ENCODE measurements around the gene HDAC1. TPM values are rescaled to one million over a fixed set of nuclear protein-coding genes. Genes with fewer than 3 reads are reported as not detected.

Gene HDAC1
- total RNA-seq, 2 experiments from 2014 or later: 226 to 230 TPM

- no peak overlapping the region for H3K4me3 Mint-ChIP-seq
- POLR2A ChIA-PET: interaction anchor here (0.6 kb wide), 1 partner anchor 258 kb away, joined by 4 read pairs; no protein-coding TSS in a partner anchor
- H3K36me3 Mint-ChIP-seq (ENCODE audit: low read depth): peaks cover 36% of the 10 kb centered on the region
- H3K27me3 Mint-ChIP-seq: no peaks in the 10 kb centered on the region
- DNase-seq: no peak
- no peaks in the 10 kb centered on the region for H3K9me3 Mint-ChIP-seq
- CTCF ChIA-PET: interaction anchor here (0.6 to 1.5 kb wide), 3 partner anchors 8 to 59 kb away, joined by 3 to 7 read pairs (median 3); no protein-coding TSS in a partner anchor
- peaks cover 55% of the 10 kb centered on the region for H3K4me1 Mint-ChIP-seq
- peak overlapping the region; percentile 60 for H3K27ac Mint-ChIP-seq
Measured at GRCh38 chr1:32311709-32312393, 20.0 kb downstream of the HDAC1 start.

- Mint-ChIP-seq H3K27me3 (no peaks in the 10 kb centered on the region), H3K9me3 (no peaks in the 10 kb centered on the region), H3K4me1 (peaks cover 41% of the 10 kb centered on the region), H3K36me3 (ENCODE audit: low read depth) (peaks cover 32% of the 10 kb centered on the region), H3K27ac (no peak overlapping the region), H3K4me3 (no peak overlapping the region)
- ChIA-PET POLR2A (no interaction called here), CTCF (interaction anchor here (1.4 kb wide), 1 partner anchor 10 kb away, joined by 5 read pairs; no protein-coding TSS in a partner anchor)
- no peak for DNase-seq
Measured at GRCh38 chr1:32316903-32317277, 25.0 kb downstream of the HDAC1 start.

- peaks cover 43% of the 10 kb centered on the region for H3K36me3 Mint-ChIP-seq (ENCODE audit: low read depth)
- H3K27me3 Mint-ChIP-seq: no peaks in the 10 kb centered on the region
- no peak for DNase-seq
- peaks cover 51% of the 10 kb centered on the region for H3K4me1 Mint-ChIP-seq
- POLR2A ChIA-PET: no interaction called here
- H3K4me3 Mint-ChIP-seq: no peak overlapping the region
- peak overlapping the region; percentile 36 for H3K27ac Mint-ChIP-seq
- H3K9me3 Mint-ChIP-seq: no peaks in the 10 kb centered on the region
- CTCF ChIA-PET: interaction anchor here (0.6 to 1.2 kb wide), 4 partner anchors 10 to 202 kb away, joined by 3 to 6 read pairs (median 3); no protein-coding TSS in a partner anchor
Measured at GRCh38 chr1:32318127-32318869, 26.4 kb downstream of the HDAC1 start.

- DNase-seq: peak; percentile 57
- H3K27me3 Mint-ChIP-seq: no peaks in the 10 kb centered on the region
- POLR2A ChIA-PET: interaction anchor here (0.6 to 1.0 kb wide), 4 partner anchors 14 to 709 kb away, joined by 3 to 5 read pairs (median 4); no protein-coding TSS in a partner anchor
- H3K9me3 Mint-ChIP-seq: no peaks in the 10 kb centered on the region
- H3K36me3 Mint-ChIP-seq (ENCODE audit: low read depth): peaks cover 43% of the 10 kb centered on the region
- peaks cover 55% of the 10 kb centered on the region for H3K4me1 Mint-ChIP-seq
- peak overlapping the region; percentile 52 for H3K4me3 Mint-ChIP-seq
- CTCF ChIA-PET: interaction anchor here (0.6 to 2.2 kb wide), 17 partner anchors 9 to 248 kb away, joined by 3 to 10 read pairs (median 4); no protein-coding TSS in a partner anchor
- H3K27ac Mint-ChIP-seq: peak overlapping the region; percentile 90
Measured at GRCh38 chr1:32321712-32322291, 29.9 kb downstream of the HDAC1 start.

GRCh38 chr1:32327204-32327603 lies 35.3 kb downstream of the HDAC1 start:
- Mint-ChIP-seq H3K4me3 (no peak overlapping the region), H3K36me3 (ENCODE audit: low read depth) (peaks cover 67% of the 10 kb centered on the region), H3K27ac (no peak overlapping the region), H3K27me3 (no peaks in the 10 kb centered on the region), H3K4me1 (peaks cover 32% of the 10 kb centered on the region), H3K9me3 (no peaks in the 10 kb centered on the region)
- POLR2A ChIA-PET: no interaction called here
- CTCF ChIA-PET: interaction anchor here (0.6 kb wide), 1 partner anchor 290 kb away, joined by 5 read pairs; no protein-coding TSS in a partner anchor
- no peak for DNase-seq

GRCh38 chr1:32329931-32330466 lies 38.1 kb downstream of the HDAC1 start:
- Mint-ChIP-seq H3K27me3 (no peaks in the 10 kb centered on the region), H3K27ac (no peak overlapping the region), H3K9me3 (no peaks in the 10 kb centered on the region), H3K4me1 (peaks cover 32% of the 10 kb centered on the region), H3K36me3 (ENCODE audit: low read depth) (peaks cover 72% of the 10 kb centered on the region), H3K4me3 (no peak overlapping the region)
- DNase-seq: no peak
- ChIA-PET POLR2A (no interaction called here), CTCF (interaction anchor here (0.5 kb wide), 1 partner anchor 881 kb away, joined by 3 read pairs; no protein-coding TSS in a partner anchor)

GRCh38 chr1:32330558-32331151 lies 38.8 kb downstream of the HDAC1 start:
- no peak overlapping the region for H3K4me3 Mint-ChIP-seq
- POLR2A ChIA-PET: no interaction called here
- peaks cover 29% of the 10 kb centered on the region for H3K4me1 Mint-ChIP-seq
- CTCF ChIA-PET: interaction anchor here (0.5 to 1.6 kb wide), 3 partner anchors 8 to 880 kb away, joined by 3 to 10 read pairs (median 5); no protein-coding TSS in a partner anchor
- H3K9me3 Mint-ChIP-seq: no peaks in the 10 kb centered on the region
- DNase-seq: no peak
- H3K36me3 Mint-ChIP-seq (ENCODE audit: low read depth): peaks cover 66% of the 10 kb centered on the region
- H3K27me3 Mint-ChIP-seq: no peaks in the 10 kb centered on the region
- no peak overlapping the region for H3K27ac Mint-ChIP-seq

- no peak overlapping the region for H3K27ac Mint-ChIP-seq
- H3K9me3 Mint-ChIP-seq: no peaks in the 10 kb centered on the region
- DNase-seq: no peak
- H3K4me1 Mint-ChIP-seq: peaks cover 29% of the 10 kb centered on the region
- peaks cover 63% of the 10 kb centered on the region for H3K36me3 Mint-ChIP-seq (ENCODE audit: low read depth)
- H3K4me3 Mint-ChIP-seq: no peak overlapping the region
- ChIA-PET CTCF (interaction anchor here (1.2 to 1.6 kb wide), 3 partner anchors 9 to 89 kb away, joined by 5 to 10 read pairs (median 5); no protein-coding TSS in a partner anchor), POLR2A (no interaction called here)
- no peaks in the 10 kb centered on the region for H3K27me3 Mint-ChIP-seq
Measured at GRCh38 chr1:32331549-32331948, 39.7 kb downstream of the HDAC1 start.

GRCh38 chr1:32332290-32333079 lies 40.6 kb downstream of the HDAC1 start:
- H3K9me3 Mint-ChIP-seq: no peaks in the 10 kb centered on the region
- H3K4me3 Mint-ChIP-seq: no peak overlapping the region
- no peak overlapping the region for H3K27ac Mint-ChIP-seq
- H3K36me3 Mint-ChIP-seq (ENCODE audit: low read depth): peaks cover 58% of the 10 kb centered on the region
- POLR2A ChIA-PET: no interaction called here
- no peak for DNase-seq
- H3K4me1 Mint-ChIP-seq: peaks cover 38% of the 10 kb centered on the region
- CTCF ChIA-PET: interaction anchor here (0.7 to 1.9 kb wide), 8 partner anchors 9 to 90 kb away, joined by 3 to 7 read pairs (median 4); no protein-coding TSS in a partner anchor
- H3K27me3 Mint-ChIP-seq: no peaks in the 10 kb centered on the region

GRCh38 chr1:32333251-32333963 lies 41.5 kb downstream of the HDAC1 start:
- Mint-ChIP-seq H3K27me3 (no peaks in the 10 kb centered on the region), H3K9me3 (no peaks in the 10 kb centered on the region), H3K4me3 (peak overlapping the region; percentile 9), H3K36me3 (ENCODE audit: low read depth) (peaks cover 50% of the 10 kb centered on the region), H3K27ac (no peak overlapping the region), H3K4me1 (peaks cover 44% of the 10 kb centered on the region)
- CTCF ChIA-PET: interaction anchor here (0.7 to 1.9 kb wide), 6 partner anchors 9 to 85 kb away, joined by 3 to 7 read pairs (median 4); no protein-coding TSS in a partner anchor
- POLR2A ChIA-PET: no interaction called here
- DNase-seq: no peak

GRCh38 chr1:32334274-32334861 lies 42.5 kb downstream of the HDAC1 start:
- peak overlapping the region; percentile 22 for H3K27ac Mint-ChIP-seq

More at GRCh38 chr1:32334274-32334861, 42.5 kb downstream of the HDAC1 start:
- CTCF ChIA-PET: no interaction called here
- no peaks in the 10 kb centered on the region for H3K9me3 Mint-ChIP-seq
- peaks cover 49% of the 10 kb centered on the region for H3K4me1 Mint-ChIP-seq
- H3K4me3 Mint-ChIP-seq: peak overlapping the region; percentile 82
- H3K27me3 Mint-ChIP-seq: no peaks in the 10 kb centered on the region
- H3K36me3 Mint-ChIP-seq (ENCODE audit: low read depth): peaks cover 43% of the 10 kb centered on the region
- POLR2A ChIA-PET: interaction anchor here (0.6 kb wide), 1 partner anchor 29 kb away, joined by 4 read pairs; no protein-coding TSS in a partner anchor
- DNase-seq: no peak

All from activated CD4-positive, alpha-beta T cell treated with anti-CD3 and anti-CD28 coated beads, Interleukin-2, amount 10 ng/mL, durations not matched to agents 7 days and 5 days (primary cell).